HG02642 (cell line): ENCODE data around the gene BOD1.

Source experiments
- ATAC-seq: cut with Tn5 transposase; IDR thresholded peaks from one replicate; pipeline ENCODE4 v1.9.1; 2021; ENCODE audit warnings: mild to moderate bottlenecking; ENCODE audit not compliant: unreplicated experiment, poor library complexity

Gene BOD1

DNA sequence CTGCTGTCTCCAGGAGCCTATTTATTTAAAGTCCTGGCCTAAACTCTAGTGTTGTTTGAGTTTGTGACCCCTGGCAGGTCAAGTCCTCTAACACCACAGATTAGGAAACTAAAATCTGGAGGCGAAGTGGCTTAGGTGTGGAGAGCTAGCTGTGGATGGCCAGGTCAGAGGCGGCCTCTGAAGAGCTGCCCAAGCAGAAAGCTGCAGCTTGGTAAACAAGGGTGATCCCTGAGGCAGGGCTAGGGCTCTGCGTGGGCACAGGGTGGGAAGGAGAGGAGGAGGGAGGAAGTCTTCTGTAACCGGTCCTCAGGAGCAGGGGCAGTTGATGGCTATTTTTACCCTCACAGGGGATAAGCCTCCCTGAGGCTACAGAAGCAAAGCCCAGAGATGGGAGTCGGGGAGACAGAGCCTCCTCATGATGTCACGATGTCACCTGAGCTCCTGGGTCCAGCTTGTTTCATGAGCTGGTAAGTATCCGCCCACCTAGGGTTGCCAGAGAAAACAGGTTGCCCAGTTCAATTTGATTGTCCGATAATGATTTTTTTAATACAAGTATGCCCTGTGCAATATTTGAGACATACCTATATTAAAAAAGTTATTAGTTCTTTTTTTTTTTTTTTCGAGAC, 25.9 kb upstream of the BOD1 start:
- no peak for ATAC-seq

DNA sequence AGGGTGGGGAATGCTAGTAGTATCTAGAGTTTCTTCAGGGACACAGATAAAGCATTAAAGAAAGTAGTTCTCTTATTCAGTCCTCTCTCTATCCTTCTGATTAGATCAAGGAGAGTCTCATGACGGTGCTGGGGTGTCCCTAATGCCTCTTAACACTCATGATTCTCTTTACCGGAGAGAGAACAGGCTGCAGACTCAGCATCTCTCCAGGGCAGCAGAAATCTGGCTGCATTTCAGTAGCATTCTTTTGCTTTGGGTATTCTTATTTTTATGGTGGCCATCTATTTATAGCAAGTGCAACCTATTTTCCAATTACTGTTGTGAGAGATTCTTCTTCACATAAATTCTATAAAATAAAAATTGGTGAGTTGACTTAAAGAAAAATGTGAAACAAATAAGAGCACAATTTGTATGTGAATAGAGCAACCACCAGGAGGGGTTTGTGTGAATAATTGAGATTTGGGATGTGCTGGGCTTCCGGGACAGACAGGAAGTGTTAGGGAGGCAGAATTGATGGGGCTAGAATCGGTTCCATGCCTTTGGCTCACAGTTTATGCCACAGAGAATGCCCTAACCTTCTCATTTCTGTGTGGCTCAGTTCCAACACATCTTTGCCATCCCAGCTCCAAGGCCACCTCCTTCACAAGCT, 23.8 kb upstream of the BOD1 start:
- no peak for ATAC-seq

DNA sequence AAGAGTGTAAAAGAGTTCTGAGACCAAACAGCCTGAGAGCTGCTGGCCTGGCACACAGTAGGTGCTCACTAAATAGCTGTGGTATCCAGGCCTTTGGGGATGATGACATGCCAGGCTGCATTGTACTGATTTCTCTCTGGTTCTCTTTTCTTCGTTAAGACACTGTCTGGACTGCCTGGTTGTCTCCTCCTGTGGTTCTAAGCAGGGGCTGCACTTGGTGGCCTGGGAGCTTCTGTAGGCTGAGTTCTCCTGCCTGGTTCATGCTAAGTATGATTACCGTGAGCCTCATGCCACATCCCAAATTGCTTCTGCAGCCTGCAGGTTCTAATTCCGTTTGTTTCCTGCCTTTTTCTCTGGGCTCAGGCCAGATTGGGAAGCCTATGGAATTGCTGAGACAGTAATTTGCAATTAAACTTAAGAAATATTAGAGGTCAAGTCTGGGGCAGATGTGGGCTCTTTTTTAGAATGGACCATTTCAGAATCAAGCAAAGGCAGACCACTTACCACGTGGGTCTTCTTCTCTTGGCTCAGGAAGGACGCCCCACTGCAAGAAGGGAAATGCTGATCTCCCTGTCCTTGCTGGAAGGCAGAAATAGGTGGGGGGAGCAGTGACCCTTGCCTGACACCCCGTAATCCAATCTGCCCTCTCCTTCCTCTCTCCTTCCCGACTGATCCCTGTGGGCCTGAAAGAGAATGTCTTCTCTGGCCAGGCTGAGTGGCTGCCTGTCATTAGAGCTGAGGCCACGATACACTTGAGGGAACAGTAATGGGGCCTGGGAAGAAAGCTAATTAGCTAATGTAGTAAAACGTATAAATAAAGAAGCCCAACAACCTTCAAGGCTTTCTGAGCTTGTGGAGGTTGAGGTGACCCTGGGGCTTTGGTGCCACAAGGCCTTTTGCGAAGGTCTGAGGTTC, 21.9 kb upstream of the BOD1 start:
- no peak for ATAC-seq

DNA sequence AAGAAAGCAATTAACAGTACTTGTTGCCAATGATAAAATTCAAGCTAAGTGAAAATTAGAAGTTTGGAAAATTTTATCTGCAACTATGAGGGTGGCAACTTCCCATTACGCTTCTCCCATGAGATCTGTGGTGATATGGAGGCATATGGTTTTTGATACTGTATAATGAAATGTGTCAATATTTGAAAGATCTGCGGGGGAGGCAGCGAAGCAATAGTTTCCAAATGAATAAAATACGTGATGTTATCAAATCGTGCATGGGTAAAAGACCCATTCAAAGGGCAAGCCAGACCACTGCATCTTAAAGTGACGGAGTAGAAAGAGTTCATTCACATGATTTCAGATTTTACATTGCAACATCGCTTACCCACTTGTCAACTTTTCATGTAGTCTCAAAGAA, 20.9 kb upstream of the BOD1 start:
- no peak for ATAC-seq

DNA sequence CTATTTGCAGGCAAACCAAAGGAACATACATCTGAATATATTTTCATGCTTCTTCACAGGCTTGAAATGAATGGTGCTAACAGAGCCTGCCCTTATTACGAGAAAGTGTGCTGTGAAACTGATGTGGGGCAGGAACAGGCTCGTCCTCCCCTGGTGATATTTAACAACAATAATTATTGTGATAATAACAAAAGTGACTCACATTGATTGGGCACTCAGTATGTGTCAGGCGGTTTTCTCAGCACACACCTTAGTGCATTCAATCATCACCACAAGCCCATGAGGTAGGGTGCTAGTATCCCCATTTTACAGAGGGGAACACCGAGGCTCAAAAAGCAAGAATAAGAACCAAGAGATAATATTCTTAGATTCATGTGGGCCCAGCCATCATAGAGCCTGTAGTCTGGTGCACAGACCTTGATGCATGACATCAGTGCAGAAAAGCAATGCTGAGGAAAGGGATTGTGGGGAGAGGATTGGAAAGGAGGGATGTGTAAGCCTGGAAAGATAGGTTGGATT, 18.1 kb upstream of the BOD1 start:
- no peak for ATAC-seq

DNA sequence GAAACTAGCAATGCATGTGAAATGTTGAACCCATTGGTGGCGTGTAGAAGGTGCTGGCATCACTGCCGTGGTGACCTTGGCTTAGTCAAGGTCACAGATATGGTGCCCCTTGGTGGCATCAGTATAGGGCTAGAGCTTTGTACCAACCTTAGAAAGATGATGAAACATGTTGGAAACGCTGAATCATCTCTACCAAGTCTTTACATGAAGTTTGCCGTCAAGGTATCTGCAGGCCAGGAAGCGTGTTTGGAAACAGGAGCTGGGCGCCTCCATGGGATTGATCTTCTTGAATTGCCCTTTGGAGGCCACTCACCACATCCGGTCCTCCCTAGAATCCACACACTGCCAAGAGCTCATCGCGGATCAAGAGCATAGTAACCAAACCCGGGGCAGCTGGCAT, 16.9 kb upstream of the BOD1 start:
- ATAC-seq = no peak

DNA sequence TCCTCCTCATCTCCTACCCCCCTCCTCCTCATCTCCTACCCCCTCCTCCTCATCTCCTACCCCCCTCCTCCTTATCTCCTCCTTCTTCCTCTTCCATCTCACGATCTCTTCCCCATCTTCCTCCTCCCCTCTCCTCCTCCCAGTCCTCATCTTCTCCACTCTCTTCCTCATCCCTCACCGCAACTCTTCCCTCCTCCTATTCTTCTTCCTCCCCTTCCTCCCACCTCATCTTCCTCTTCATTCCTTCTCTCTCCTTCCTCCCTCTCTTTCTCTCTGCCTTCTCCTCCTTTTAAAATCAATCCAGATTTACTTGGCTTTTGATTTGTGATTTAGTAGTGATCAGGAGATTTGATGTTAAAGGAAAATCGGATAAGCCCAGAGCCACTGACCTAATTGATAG, 15.0 kb upstream of the BOD1 start:
- no peak for ATAC-seq

DNA sequence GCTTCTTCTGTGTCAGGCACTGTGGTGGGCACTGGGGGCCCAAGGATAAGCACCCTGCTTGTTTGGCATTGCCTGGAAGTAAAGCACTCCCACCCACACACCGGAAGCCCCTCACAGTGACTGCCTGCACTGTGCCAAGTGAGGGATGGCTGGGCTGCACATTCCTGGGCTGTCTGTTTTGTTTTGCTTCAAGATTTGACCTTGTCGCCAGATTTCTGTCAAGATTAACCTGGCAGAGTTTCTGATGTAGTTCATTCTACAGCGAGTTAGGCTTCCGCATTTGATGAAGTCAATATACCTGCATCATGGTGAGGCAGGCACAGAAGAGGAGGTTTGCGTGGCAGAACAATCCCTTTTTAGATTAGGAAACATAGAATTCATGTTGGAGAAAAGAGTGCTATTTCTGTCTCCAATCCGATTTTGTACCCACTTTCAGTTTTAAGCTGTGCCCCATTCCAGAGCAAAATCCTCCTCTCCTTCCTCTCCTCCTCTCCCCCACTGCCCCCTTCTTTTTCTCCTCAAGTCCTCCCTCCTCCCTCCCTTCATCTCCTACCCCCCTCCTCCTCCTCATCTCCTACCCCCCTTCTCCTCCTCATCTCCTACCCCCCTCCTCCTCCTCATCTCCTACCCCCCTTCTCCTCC, 14.4 kb upstream of the BOD1 start:
- ATAC-seq = no peak

DNA sequence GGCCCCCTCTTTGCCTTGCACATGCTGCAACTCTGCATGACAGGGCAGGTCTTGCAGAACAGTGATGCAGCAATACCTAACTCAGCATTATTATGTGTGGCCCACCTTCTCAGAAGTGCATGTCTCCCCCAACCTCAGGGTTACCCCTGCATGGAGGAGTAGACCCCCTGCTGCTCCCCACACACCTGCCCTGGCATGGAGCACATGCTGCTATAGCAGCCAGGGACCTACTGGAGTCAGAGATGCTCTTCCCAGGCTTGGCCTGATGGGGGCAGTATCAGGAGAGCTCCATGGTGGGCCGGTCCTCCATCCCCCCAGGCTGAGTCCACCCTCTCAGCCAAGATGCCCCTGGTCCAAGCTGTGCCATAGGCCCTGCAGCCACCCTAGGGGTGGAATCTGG, 13.2 kb upstream of the BOD1 start:
- no peak for ATAC-seq

DNA sequence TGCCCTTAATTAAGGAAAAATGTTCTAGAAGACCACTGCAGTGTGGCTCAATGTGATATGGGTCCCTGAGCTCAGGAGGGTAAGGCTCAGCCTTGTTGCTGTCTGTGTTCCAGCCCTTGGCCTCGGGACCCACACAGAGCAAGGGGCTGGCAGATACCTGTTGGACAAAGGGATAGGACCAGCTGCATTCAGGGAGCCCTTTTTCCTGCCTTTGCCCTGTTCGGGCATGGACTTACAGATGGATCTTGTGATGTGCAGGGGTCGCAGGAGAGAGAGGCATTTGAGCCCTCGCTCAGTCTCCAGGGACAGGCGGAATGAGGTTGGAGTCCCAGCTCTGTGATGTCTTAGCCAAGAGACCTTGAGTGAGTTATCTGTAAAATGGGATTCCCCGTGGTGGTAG, 12.1 kb upstream of the BOD1 start:
- no peak for ATAC-seq

DNA sequence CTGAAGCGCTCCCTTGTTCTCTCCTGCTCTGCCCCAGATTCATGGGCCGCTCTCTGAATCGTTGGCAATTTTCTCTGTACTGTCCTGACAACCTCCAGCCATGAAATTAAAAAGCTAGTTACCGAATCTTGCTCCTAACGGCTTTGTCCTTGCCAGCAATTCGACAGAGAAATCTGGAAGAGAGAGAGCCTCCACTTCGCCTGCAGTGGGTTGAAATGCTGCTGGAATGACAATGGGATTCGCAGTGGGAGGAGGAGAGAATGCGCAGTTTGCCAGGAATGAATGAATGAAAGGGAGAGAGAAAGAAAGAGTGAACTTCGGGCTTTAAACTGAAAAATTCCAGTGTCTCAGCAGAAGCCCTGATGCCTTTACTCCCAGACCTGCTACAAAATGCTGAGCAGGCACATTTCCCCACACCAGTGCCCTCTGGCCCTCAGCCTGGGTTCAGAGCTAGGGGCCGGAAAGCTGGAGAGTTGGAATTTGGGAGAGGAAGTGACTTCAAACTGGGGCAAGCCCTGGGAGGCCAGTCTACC, 11.5 kb upstream of the BOD1 start:
- ATAC-seq = no peak

DNA sequence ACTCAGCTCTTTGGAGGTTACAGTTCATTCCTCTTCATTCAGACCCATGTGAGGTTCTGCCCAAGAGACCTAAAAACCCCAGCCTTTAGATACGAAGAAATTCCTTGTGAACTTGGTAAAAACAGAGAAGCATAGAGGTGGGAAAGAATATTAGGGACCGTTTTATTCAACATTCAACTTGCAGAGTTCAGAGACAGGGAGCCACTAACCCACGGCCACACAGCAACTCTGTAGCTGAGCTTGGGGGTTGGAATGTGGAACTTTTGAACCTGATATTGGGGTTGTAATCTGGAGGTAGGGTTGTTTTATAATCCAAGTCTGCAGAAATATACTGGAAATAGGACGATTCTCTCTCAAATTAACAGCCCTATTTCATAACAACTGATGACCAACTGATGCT, 10.8 kb upstream of the BOD1 start:
- ATAC-seq = no peak

DNA sequence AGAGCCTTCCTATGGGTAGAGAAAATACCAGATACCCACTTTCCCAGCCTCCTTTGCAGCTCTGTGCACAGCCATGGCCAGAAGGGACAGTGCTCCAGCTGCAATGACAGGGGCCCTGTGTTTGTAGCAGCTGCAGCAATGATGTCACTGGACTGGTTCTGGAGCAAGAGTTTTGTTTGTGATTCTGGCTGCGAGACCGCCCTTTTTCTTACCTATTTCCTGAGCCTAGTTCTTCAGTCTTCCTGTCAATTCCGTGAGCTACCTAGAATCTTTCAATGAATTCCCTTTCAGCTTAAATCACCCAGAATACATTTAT, 10.0 kb upstream of the BOD1 start:
- no peak for ATAC-seq

DNA sequence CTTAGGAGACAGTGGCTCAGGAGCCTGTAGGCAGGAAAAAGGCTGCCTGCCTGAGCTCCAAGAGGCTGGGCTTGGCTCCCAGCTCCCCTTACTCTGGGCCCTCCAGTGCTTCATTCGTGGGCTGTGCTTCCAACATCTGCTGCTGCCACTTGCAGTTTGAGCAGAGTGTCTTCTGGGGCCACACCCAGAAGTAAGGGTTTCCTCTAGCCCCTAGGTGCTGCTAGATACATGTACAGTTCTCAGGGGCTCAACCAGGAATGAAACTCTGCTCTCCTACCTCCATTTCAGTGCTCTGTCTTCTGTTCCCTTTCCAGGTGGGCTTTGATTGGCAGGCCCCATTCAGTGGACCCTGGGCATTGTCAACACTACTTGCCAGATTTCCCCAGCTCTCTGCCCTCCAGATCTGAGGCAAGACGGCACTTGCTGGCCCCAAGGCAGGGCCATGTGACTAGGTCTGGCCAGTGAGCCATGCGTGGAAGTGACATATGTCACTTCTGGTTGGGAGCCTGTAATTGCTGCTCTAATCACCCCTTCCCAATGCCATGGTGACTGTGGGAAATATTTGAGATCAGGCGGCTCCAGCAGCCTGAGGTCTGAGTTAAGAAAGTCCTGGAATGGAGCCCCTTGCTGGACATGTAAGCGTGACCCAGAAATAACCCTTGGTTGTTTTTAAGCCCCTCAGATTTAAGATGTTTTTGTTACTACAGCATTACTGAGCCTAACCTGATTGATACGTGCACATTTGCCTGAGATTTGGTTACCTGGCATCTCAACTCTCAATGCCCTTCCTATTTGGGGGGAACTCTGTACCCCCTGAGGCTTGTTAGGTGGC, 9.4 kb upstream of the BOD1 start:
- no peak for ATAC-seq

DNA sequence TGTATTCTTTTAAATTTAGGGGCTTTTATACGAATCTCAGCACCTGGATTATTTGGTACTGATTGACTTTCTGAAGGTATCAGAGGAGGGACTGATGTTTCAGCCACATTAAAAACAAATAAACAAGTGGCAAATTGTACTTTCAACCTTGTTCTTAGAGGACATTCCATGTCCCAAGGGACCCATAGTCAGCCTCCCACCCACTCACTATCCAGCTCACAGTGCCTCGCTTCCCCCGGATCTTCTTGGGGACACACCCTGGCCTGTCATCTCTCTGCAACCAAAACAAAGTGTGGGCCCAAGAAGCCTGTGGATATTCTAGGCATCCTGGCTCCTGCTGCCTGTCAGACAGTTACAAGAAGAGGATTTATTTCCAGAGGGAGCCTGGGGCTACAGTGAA, 8.8 kb upstream of the BOD1 start:
- no peak for ATAC-seq

DNA sequence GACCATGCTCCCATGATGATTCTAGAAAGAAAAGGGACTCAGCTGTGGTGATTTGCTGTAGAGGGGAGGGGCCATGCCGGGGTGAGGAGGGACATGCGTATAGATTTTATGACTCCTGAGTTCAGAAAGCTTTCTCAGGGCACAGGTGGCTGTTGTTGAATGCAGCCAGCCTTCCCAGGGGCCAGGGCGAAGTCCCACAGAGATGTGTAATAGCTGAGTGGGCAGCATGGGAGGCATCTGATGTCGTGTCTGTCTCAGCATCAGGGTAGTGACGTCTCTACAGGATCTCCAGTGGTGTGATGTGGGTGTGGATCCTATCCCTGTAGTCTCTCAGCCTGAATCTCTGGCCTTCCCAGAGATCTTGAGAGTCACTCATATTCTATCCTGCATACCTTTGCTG, 7.8 kb upstream of the BOD1 start:
- ATAC-seq = no peak

DNA sequence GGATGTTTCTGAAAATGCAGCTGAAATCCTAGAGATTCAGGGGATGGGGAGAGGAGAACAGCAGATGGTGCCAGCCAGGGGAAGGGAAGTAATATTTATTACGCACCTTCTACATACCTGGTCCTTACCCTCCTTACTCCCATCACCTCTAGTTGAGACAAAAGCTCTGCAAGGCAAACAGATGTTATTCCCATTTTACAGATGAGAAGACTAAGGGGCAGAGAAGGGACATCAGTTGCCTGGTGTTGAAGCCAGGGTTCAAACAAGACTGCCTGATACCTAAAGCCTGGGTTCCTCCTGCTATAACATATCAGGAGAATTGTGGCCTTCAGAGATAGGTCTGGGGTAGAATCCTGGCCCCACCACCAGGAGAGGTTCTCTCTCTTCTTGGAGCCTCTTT, 7.3 kb upstream of the BOD1 start:
- ATAC-seq = no peak

DNA sequence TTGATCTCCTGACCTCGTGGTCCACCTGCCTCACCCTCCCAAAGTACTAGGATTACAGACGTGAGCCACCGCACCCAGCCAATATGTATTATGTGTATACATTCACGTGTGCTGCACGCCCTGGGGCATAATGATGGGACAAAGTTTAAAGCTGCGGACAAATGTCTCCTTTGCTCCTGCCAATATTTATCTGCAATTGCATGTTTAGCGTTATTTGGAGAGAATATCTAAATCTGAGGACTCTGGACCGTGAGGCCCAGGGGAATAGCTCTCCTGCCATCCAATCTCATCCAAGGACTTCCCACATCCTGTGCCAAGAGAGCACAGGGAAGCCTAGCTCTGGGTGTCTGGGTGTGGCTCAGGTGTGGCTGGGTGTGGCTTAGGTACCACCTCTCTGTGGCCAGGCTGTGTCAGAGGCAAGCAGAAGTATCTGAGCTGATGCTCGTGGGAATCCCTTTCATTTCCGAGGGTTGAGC, 6.9 kb upstream of the BOD1 start:
- no peak for ATAC-seq

DNA sequence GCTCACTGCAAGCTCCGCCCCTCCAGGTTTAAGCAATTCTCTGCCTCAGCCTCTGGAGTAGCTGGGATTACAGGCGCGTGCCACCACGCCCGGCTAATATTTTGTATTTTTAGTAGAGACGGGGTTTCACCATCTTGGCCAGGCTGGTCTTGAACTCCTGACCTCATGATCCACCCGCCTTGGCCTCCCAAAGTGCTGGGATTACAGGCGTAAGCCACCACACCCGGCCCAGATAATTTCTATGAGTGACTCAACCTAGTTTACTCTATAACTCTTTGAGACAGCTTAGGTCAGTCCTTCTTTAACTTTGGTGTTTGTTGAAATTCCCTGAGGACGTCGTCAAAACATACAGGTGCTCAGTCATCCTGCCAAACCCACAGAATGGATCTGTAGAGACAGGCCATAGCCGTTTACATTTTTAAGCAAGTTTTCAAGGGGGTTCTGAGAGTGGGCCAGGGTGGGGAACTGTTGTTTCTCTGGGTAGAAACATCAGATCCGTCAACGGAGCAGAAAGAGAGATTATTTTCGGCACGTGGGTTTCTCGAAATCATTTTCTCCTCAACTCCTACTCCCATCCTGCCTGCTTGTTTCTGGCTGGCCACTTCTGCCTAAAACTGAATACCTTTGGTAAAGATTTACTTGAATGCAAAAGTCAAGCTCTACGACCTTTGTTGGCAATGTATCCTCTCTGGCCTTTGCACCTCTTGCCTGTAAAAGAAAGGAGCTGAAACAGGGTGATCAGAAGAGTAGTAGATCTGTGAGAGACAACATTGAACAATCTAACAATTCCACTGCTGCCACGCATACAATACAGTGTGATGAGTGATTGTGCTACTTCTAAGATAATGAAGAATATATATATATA, 6.0 kb upstream of the BOD1 start:
- ATAC-seq = no peak
